NCI-H2107 (cell line): ENCODE data around the gene STRA6.

Experiments used
- DNase-seq: peaks from one replicate; lab custom pipeline; 2025; lab: John Stamatoyannopoulos, UW

Gene STRA6

GRCh38 chr15:74202452-74203401 lies at the start of gene STRA6:
TSS of gene STRA6 (minus strand) at chr15:74202787. CDS start at chr15:74202267, 520 bp downstream.
- DNase-seq = peak; percentile 23

- no peak for DNase-seq
These were observed 49.7 kb upstream of the STRA6 start for GRCh38 chr15:74252291-74252690.

GRCh38 chr15:74251131-74251811 lies 48.7 kb upstream of the STRA6 start:
- no peak for DNase-seq

- no peak for DNase-seq
These were observed 47.7 kb upstream of the STRA6 start for GRCh38 chr15:74250266-74250665.

- DNase-seq = peak; percentile 85
These were observed 42.9 kb upstream of the STRA6 start for GRCh38 chr15:74245342-74245931.

GRCh38 chr15:74244822-74245341 lies 42.3 kb upstream of the STRA6 start:
- no peak for DNase-seq

GRCh38 chr15:74243431-74243830 lies 40.8 kb upstream of the STRA6 start:
- peak; percentile 24 for DNase-seq

- no peak for DNase-seq
These were observed 40.0 kb upstream of the STRA6 start for GRCh38 chr15:74242441-74243185.

- DNase-seq = no peak
These were observed 38.5 kb upstream of the STRA6 start for GRCh38 chr15:74240897-74241614.

- peak; percentile 93 for DNase-seq
These were observed 37.5 kb upstream of the STRA6 start for GRCh38 chr15:74240002-74240568.

GRCh38 chr15:74239051-74239705 lies 36.6 kb upstream of the STRA6 start:
- no peak for DNase-seq

GRCh38 chr15:74235962-74236361 lies 33.4 kb upstream of the STRA6 start, which contains the start of gene CCDC33:
TSS of gene CCDC33 (plus strand) at chr15:74236326. CDS start at chr15:74236720, 394 bp downstream.
- DNase-seq = peak; percentile 50

GRCh38 chr15:74234598-74234875 lies 31.9 kb upstream of the STRA6 start:
- no peak for DNase-seq

GRCh38 chr15:74233851-74234597 lies 31.4 kb upstream of the STRA6 start:
- DNase-seq = no peak

GRCh38 chr15:74233373-74233772 lies 30.8 kb upstream of the STRA6 start:
- DNase-seq = no peak

GRCh38 chr15:74231475-74231874 lies 28.9 kb upstream of the STRA6 start:
- no peak for DNase-seq

- no peak for DNase-seq
These were observed 27.1 kb upstream of the STRA6 start for GRCh38 chr15:74229686-74230085.

GRCh38 chr15:74228723-74229081 lies 26.1 kb upstream of the STRA6 start:
- DNase-seq = no peak

- DNase-seq = no peak
These were observed 25.6 kb upstream of the STRA6 start for GRCh38 chr15:74227968-74228722.
